Measurements from ENCODE around the gene FAM110D. TPM values are rescaled to one million over a fixed set of nuclear protein-coding genes. Genes with fewer than 3 reads are reported as not detected.

FAM110D gene
- total and polyA plus RNA-seq, 2 of the 8 experiments (the other 6 are each of a cell fraction or from before 2014, with no cell fraction given): 0.21 to 0.48 TPM

- TF ChIP-seq CHD7 (IDR thresholded peaks at IDR 0.05; ENCODE audit: insufficient replicate concordance, low read length) (no peak), RNF2 (IDR thresholded peaks at IDR 0.05; ENCODE audit: borderline replicate concordance, low read depth, low read length, missing control alignments, poor library complexity, severe bottlenecking) (peak; percentile 40), TAF1 (IDR thresholded peaks at IDR 0.05; ENCODE audit: low read depth, low read length) (peak; percentile 41; the same call in 1 of the 2 replicates), JUND (IDR thresholded peaks at IDR 0.05; ENCODE audit: low read length) (no peak), CTBP2 (IDR thresholded peaks at IDR 0.05; ENCODE audit: borderline replicate concordance, insufficient read depth, insufficient read length, low read length) (peak; percentile 52), POU5F1 (IDR thresholded peaks at IDR 0.05; ENCODE audit: low read depth, low read length) (no peak), ATF3 (IDR thresholded peaks at IDR 0.05; ENCODE audit: insufficient read depth, low read depth, low read length) (0 out of 2 replicates have a peak, but pooled peaks have one; percentile 42)
Measured at GRCh38 chr1:26164036-26164860, 5.4 kb downstream of the FAM110D start (continued).
